HG02571 (cell line): Measurements from ENCODE around the gene MARF1.
A peak's percentile ranks its signal among the peaks of the same experiment; 100 is the strongest.
"Not testable (repeated sequence)": the region's sequence is repeated elsewhere in the genome, so short reads cannot be mapped to it uniquely, and the experiment has no call there.

Experiments
- ATAC-seq: cut with Tn5 transposase; IDR thresholded peaks from one replicate; pipeline ENCODE4 v1.9.1; 2021; ENCODE audit warnings: mild to moderate bottlenecking, moderate library complexity; ENCODE audit not compliant: unreplicated experiment

Gene MARF1

DNA sequence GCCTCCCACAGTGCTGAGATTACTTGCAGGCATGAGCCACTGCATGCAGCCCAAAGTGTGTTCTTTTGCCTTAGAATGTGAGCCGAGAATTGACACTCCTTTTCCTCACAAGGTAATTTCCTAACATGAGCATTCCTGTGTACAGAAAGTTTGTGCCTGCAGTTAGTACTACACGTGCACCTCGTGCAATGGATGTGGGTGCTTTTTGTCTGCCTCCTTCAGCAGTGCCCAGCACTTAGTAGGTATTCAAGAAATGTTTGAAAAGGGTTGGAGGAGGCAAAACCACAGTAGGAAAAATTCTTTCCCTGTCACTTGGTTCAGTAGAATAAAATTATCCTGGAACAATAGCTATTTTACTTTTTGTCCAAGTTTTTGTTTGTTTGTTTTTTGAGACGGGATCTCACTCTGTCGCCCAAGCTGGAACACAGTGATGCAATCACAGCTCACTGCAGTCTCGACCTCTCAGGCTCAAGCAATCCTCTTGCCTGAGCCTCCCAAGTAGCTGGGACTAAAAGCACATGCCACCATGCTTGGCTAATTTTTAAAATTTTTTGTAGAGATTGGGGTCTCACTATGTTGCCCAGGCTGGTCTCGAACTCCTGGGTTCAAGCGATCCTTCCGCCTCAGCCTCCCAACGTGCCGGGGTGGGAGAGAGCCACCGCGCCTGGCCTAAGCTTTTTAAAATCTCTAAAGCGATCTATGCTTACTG is 9.5 kb upstream of the MARF1 start:
- no peak for ATAC-seq

DNA sequence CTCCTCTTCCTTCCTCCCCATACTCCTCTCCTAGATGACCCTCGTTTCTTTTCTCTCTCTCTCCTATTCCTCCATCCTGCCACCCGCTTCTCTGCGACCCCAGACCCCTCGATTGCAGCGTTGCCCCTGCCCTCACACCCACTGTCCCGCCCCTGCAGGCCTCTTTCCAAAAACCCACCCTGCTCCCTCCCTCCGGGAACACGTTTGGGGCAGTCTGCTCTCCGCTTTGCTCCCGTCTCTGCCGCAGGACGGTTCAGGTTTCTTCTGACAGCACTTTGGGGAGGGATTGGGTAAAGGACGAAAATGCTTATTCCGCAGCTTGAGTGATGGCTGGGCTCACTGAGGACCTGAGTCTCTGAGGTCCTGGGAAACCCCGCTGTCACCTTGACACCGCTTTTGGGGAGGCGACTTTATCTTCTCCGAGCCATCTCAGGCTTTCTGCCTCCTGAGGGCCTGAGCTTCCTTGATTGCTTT is 7.8 kb upstream of the MARF1 start:
- peak; percentile 29 for ATAC-seq

- peak; percentile 77 for ATAC-seq
These were observed 7.2 kb upstream of the MARF1 start, which contains the start of gene NDE1 for GRCh38 chr16:15650019-15650697. Gene NDE1 (plus strand): TSS chr16:15650245. CDS start chr16:15664779, 14,534 bp downstream.

- ATAC-seq: no peak
These were observed 6.7 kb upstream of the MARF1 start for GRCh38 chr16:15649727-15650018.

DNA sequence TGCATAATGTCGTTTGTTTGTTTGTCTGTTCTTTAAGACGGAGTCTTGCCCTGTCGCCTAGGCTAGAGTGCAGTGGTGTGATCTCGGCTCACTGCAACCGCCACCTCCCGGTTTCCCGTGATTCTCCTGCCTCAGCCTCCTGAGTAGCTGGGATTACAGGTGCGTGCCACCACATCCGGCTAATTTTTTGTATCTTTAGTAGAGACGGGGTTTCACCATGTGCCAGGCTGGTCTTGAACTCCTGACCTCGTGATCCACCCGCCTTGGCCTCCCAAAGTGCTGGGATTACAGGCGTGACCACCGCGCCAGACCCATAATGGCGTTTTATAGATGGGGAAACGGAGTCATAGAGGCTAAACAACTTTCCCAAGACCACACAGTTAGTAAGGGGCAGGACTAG is 6.4 kb upstream of the MARF1 start:
- not testable (repeated sequence) for ATAC-seq

DNA sequence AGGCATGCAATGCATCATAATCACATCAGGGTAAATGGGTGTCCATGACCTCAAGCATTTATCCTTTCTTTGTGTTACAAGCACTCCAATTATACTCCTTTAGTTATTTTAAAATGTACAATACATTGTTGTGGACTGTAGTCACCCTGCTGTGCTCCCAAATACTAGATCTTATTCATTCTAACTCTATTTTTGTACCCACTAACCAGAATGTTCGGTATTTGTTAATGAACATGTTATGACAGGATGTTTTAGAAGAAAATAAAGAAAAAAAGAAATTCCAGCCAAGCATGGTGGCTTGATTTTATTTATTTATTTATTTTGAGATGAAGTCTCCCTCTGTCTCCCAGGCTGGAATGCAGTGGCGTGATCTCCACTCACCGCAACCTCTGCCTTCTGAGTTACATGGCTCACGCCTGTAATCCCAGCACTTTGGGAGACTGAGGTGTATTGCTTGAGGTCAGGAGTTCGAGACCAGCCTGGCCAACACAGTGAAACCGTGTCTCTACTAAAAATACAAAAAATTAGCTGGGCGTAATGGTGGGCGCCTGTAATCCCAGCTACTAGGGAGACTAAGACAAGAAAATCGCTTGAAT is 5.3 kb upstream of the MARF1 start:
- ATAC-seq: no peak

DNA sequence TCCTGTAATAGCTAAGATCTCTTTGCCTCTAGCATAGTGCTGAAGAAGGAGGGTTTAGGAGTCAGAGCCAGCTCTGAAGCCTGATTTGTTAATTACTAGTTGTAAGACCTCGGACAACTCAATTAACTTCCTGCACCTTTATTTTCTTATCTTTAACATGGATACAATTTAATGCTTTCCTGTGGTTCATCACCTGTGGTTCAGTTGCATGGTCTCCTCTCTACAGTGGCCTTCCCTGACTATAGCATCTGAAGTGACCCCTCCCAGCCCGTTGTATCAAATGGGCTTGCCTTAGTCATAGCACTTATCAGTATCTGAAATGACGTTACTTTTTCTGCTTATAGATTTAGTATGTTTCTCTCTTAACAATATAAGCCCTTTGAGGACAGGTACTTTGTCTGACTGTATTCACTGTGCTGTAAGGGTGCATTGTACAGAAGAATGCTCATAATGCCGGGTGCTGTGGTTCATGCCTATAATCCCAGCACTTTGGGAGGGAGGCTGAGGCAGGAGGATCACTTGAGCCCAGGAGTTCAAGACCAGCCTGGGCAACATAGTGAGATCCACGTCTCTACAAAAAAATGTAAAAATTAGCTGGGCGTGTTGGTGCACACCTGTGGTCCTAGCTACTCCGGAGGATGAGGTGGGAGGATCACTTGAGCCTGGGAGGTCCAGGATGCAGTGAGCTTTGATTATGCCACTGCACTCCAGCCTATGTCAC is 4.5 kb upstream of the MARF1 start:
- no peak for ATAC-seq

GRCh38 chr16:15646557-15647293 is 3.8 kb upstream of the MARF1 start:
- ATAC-seq: not testable (repeated sequence)

DNA sequence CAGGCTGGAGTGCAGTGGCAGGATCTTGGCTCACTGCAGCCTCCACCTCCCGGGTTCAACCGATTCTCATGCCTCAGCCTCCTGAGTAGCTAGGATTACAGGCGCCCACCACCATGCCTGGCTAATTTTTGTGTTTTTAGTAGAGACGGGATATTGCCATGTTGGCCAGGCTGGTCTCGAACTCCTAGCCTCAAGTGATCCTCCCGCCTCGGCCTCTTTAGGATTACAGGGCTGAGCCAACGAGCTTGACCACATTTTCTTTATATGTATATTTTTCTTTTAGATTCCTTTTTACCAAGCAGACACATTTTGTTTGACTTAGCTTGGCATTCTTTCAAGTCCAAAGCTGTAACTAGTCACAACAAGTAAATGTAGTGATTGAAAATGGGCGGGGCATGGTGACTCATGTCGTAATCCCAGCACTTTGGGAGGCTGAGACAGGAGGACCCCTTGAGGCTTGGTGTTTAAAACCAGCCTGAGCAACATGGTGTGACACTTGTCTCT is 2.1 kb upstream of the MARF1 start:
- not testable (repeated sequence) for ATAC-seq

DNA sequence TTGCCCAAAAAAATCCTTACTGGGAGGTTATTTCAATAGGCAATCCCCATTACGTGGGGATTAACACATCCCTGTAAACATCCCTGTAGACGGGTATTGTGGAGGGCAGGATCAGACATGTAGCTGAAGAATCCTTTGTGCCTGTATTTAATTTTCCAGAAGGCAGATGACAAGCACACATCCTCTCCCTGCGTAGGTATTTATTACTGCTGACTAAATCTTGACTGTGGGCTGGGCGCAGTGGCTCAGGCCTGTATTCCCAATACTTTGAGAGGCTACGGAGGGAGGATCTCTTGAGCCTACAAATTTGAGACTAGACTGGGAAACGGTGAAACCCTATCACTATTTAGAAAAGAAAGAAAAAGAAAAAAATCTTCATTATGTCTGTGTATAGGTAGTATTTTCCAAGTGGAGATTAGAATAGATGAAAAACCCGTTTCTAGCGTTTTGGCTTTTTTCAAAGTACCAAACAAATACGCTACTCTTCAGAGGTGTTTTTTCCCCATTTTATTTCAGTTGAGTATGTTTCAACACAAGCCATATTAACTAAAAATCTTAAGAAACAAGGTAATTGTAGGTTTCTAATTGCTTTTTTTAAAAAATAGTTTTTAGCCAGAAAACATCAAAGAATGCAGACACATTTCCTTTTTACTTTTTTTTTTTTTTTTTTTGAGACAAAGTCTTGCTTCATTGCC is 1.5 kb upstream of the MARF1 start:
- no peak for ATAC-seq

GRCh38 chr16:15643946-15644250 is 944 bp upstream of the MARF1 start:
- ATAC-seq: no peak

GRCh38 chr16:15642557-15643047 is 352 bp downstream of the MARF1 start:
- ATAC-seq: peak; percentile 45

GRCh38 chr16:15641753-15642556 is 999 bp downstream of the MARF1 start:
- ATAC-seq: no peak

DNA sequence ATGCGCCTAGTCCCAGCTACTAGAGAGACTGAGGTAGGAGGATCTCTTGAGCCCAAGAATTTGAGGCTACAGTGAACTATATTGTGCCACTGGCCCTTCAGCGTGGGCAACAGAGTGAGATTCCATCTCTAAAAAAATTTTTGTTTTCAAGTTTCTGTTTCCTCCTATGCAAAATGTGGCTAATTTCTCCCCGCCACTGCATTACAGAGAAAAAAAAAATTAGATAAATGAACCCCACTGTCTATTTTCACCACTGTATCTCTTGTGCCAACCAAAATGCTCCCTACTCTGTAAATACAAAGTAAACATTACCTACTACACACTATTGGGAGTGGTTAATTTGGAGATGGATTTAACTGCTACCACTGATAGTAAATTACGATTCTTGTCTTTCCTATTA is 2.0 kb downstream of the MARF1 start:
- ATAC-seq: no peak

- ATAC-seq: no peak
These were observed 3.8 kb downstream of the MARF1 start for GRCh38 chr16:15639061-15639568.

- no peak for ATAC-seq
These were observed 6.5 kb downstream of the MARF1 start for GRCh38 chr16:15636392-15636873.

GRCh38 chr16:15635926-15636325 is 7.0 kb downstream of the MARF1 start:
- ATAC-seq: no peak

DNA sequence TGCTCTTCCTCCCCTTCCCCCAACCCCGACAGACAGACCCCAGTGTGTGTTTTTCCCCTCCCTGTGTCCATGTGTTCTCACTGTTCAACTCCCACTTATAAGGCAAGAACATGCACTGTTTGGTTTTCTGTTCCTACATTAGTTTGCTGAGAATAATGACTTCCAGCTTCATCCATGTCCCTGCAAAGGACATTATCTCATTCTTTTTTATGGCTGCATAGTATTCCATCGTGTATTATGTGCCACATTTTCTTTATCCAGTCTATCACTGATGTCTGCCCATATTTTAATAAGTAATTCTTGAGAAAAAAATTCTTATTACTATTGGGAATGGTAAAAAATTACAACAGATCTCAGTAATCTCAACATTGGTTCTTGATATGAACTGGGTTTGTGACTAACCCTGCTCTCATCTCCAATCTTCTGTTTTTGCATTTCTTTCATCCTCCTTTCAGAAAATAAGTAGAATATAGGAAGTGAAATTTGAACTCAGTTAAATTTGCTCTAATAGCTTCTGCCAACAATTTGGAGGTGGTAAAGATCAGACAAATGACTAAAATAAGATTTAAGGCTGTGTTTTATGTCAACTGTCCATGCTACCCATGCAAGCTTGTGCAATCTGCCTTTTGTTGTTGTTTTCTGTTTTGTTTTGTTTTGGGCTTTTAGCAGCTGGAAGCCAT is 11.1 kb downstream of the MARF1 start:
- ATAC-seq: no peak
